Progenitor cell of endocrine pancreas (in vitro differentiated cells): Measurements from ENCODE around the gene OR1A1. TPM values are rescaled to one million over a fixed set of nuclear protein-coding genes. Genes with fewer than 3 reads are reported as not detected.

Experiments
- DNase-seq: peaks from one replicate; pipeline ENCODE4 v3.0.0; 2021; ENCODE audit warnings: low spot score; ENCODE audit not compliant: unreplicated experiment
- H3K27ac Mint-ChIP-seq: 2 replicates; pipeline ENCODE4 v1.8.0; 2021; ENCODE audit warnings: mild to moderate bottlenecking, moderate library complexity, mixed read lengths
- H3K27me3 Mint-ChIP-seq: 2 replicates; pipeline ENCODE4 v1.8.0; 2021; ENCODE audit warnings: mixed read lengths
- H3K36me3 Mint-ChIP-seq: 2 replicates; pipeline ENCODE4 v1.8.0; 2022; ENCODE audit warnings: mixed read lengths; ENCODE audit not compliant: insufficient read depth
- H3K4me1 Mint-ChIP-seq: 2 replicates; pipeline ENCODE4 v1.8.0; 2021; ENCODE audit warnings: low read depth, mixed read lengths
- H3K4me3 Mint-ChIP-seq: 2 replicates; pipeline ENCODE4 v1.8.0; 2021; ENCODE audit warnings: low read depth, mild to moderate bottlenecking, moderate library complexity, mixed read lengths
- H3K9me3 Mint-ChIP-seq: 2 replicates; pipeline ENCODE4 v1.8.0; 2021; ENCODE audit warnings: low read depth, mixed read lengths
- CTCF ChIP-seq: fragments of 200-600 bp; sonication (generic); IDR thresholded peaks from one replicate; pipeline ENCODE4 v1.5.0; 2021; ENCODE audit warnings: antibody characterized with exemption, mild to moderate bottlenecking; ENCODE audit not compliant: unreplicated experiment
- long read RNA-seq: library from polyadenylated mRNA; unstranded; transcript quantifications from one replicate; pipeline ENCODE4 v2.0.0, GENCODE V29; 2020
- total RNA-seq: library from RNA; stranded (reverse); gene quantifications from 2 replicates; pipeline ENCODE4 v1.2.1, GENCODE V29; 2021

Gene OR1A1
- total RNA-seq, result not detected in 2 replicates
- long read RNA-seq, result 0 reads

DNA sequence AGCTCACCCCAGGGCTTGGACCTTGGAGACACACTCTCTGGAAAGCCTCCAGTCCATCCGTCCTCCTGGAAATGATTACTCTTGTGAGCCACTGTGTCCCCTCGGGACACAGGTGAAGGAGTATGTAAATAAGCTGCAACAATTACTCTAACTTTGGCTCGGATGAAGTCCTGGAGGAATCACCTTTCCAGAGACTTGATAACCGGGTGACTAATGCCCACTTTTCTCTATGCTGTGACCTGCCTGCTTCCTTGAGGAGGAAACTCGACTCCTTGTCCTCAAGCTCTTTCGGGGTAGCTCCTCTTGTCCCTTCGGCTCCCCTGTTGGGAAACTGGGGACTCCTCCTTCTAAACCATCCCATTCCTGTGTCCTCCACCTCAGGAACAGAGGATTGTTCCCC is at the start of gene OR1A1:
Gene OR1A1, plus strand, starts transcription at position 301 of the 400 bp plus-strand sequence. CDS start 7,954 bp downstream, outside the sequence.
- Mint-ChIP-seq H3K9me3 (peaks cover 68% of the 10 kb centered on the region), H3K27ac (no peak within 1 kb of the TSS), H3K27me3 (no peaks in the 10 kb centered on the region), H3K36me3 (peaks cover 1% of the 10 kb centered on the region), H3K4me1 (no peaks in the 10 kb centered on the region), H3K4me3 (no peak within 1 kb of the TSS)
- no peak for DNase-seq
- TF ChIP-seq CTCF, result no peak

- H3K4me3 Mint-ChIP-seq, result no peak overlapping the region
- H3K4me1 Mint-ChIP-seq, result no peaks in the 10 kb centered on the region
- no peaks in the 10 kb centered on the region for H3K27me3 Mint-ChIP-seq
- H3K27ac Mint-ChIP-seq, result no peak overlapping the region
- DNase-seq, result no peak
- no peak for TF ChIP-seq CTCF
- peaks cover 2% of the 10 kb centered on the region for H3K36me3 Mint-ChIP-seq
- H3K9me3 Mint-ChIP-seq, result peaks cover 57% of the 10 kb centered on the region
Observed at GRCh38 chr17:3167574-3167973, 39.9 kb upstream of the OR1A1 start.

DNA sequence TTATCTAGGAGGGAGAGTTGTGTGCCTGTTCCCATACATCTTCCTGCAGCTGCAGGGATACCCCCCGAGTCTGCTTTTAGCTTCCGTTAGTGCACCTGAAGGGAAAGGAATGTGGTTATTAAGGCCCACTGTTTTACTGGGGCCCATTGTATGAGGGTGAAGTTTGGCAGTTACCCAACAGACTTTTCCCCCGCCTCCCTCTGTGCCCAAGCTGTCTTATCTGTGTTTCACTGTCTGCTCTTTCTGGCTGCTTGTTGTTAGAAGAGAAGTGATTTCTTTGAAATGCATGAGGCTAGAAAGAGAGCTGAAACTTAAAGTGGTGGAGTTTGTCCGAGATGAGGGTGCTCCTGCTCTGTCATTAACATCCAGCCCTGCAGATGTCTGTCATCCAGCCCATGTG is 17.5 kb upstream of the OR1A1 start:
- no peak for DNase-seq
- H3K4me3 Mint-ChIP-seq, result no peak overlapping the region
- H3K9me3 Mint-ChIP-seq, result peaks cover 23% of the 10 kb centered on the region
- no peak overlapping the region for H3K27ac Mint-ChIP-seq
- H3K4me1 Mint-ChIP-seq, result no peaks in the 10 kb centered on the region
- H3K36me3 Mint-ChIP-seq, result no peaks in the 10 kb centered on the region
- H3K27me3 Mint-ChIP-seq, result no peaks in the 10 kb centered on the region
- TF ChIP-seq CTCF, result no peak

- H3K27me3 Mint-ChIP-seq, result no peaks in the 10 kb centered on the region
- H3K4me1 Mint-ChIP-seq, result no peaks in the 10 kb centered on the region
Observed at GRCh38 chr17:3197219-3197618, 10.2 kb upstream of the OR1A1 start, which contains the start of gene OR1A2. OR1A2 (plus strand) TSS chr17:3197519; CDS start chr17:3197519, 0 bp downstream.

DNA sequence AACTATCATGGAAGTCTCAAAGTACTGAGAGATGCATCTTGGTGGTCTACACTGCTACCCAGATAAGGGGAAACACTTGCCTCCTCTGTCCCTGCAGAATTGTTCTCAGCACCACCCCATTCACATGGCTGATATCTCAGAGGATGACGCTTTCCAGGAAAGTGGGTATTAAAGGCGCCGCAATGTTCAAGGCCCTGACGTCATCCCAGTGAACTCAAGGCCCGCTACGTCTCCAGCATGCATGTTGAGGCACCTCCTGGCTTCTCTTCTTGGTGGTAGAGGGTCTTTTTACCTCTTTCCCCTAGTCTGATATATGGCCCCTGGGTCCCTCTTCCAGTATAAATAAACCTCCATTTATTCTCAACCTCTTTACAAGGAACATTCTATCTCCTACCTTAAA is 1.0 kb downstream of the OR1A1 start:
- Mint-ChIP-seq H3K27ac (no peak overlapping the region), H3K36me3 (no peaks in the 10 kb centered on the region), H3K4me3 (no peak overlapping the region), H3K4me1 (no peaks in the 10 kb centered on the region), H3K9me3 (peaks cover 69% of the 10 kb centered on the region), H3K27me3 (no peaks in the 10 kb centered on the region)
- no peak for DNase-seq
- TF ChIP-seq CTCF, result no peak

More at GRCh38 chr17:3197219-3197618, 10.2 kb upstream of the OR1A1 start, which contains the start of gene OR1A2:
- TF ChIP-seq CTCF, result no peak
- Mint-ChIP-seq H3K27ac (no peak within 1 kb of the TSS), H3K36me3 (peaks cover 1% of the 10 kb centered on the region), H3K9me3 (peaks cover 47% of the 10 kb centered on the region), H3K4me3 (no peak within 1 kb of the TSS)
- DNase-seq, result no peak
